NCI-H146 (cell line): ENCODE measurements around the gene SLC45A1.

ENCODE experiments used
- DNase-seq: peaks from one replicate; lab custom pipeline; 2025; lab: John Stamatoyannopoulos, UW

Gene SLC45A1

DNA sequence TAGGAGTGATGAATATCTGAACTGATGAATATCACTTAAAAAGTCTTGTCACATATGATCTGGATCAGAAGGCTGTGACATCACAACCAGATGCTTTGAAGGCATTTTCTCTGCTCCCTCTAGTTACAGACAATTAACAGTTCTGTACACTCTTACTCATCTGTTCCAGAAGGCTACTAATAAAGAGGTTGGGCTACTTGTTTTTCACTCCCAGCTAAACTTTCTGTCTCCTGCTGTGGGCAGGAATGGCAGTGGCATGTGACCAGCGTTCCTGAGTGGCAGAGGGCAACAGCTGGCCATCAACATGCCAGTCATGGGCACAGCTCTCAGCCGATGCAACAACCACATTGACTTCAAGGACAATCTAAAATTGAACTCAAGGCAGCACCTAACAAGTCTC lies 66.7 kb downstream of the SLC45A1 start:
- no peak for DNase-seq

- no peak for DNase-seq
Measured at GRCh38 chr1:8386247-8386646, 68.3 kb downstream of the SLC45A1 start.

DNA sequence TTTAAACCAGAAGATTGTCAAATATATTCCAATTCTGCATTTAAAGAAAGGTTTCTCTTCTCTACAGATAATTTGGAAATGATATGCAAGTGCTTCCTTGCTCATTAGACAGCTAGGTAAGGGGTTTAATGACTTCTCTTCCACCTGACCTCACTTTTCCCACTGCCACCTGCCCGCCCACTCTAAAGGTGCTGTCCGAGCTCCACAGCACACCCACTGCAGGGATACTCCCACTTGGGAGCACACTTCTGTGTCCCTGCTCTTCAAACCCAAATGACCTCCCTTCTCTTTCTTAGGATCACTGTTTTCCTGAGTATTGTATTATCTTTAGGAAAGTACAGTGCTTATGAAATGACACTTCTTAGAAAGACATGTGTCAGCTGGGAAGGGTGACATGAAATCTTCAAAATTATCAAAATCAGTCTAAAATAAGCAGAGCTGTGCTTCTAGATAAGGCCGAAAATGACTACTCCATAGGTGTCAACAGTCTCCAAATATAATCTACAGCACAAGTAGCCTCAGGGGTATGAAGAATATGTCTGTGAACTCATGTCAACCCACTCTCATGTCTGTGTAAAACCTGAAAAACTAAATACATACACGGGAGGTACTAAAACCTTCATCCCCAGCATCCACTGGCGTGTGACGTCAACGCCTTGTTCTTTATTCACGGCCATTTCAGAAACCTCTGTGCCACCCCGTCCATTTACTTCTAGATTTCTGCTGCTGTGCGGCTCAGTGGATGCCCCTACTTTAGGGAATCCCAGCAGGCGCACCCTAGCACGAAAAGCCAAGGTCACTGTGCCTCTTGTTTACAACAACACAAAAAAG lies 71.0 kb downstream of the SLC45A1 start:
- no peak for DNase-seq

GRCh38 chr1:8389958-8390535 lies 72.1 kb downstream of the SLC45A1 start:
- no peak for DNase-seq

- no peak for DNase-seq
Measured at GRCh38 chr1:8390707-8391106, 72.8 kb downstream of the SLC45A1 start.

DNA sequence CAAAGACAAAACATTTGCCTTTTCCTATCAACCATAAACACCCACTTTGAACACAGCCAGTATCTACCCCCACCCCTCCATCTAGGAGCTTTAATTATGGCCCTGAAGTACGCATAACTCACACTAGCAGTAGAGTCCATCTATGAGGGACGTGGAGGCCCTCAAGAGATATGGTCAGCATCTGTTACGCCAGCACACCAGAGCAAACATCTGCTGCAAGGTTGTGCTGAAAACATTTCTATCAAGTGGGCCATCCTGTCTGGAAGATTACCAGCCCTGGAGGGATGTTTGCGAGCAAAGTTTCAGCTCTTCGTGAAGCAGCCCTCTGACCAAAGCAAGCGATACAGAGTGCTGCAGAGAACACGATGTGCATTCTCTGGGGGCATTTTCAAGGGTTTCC lies 74.6 kb downstream of the SLC45A1 start:
- no peak for DNase-seq
